Endothelial cell of umbilical vein (primary cell): Measurements from ENCODE around the gene CERKL.

Source experiments
- CTCF ChIP-seq, 2 donors: IDR thresholded peaks; 1 replicate in 1 of 2; 2 replicates in 1 of 2; pipeline ENCODE4 v1.5.1; 2011; ENCODE audit warnings: low read length in 2 of 2, mild to moderate bottlenecking in 2 of 2, moderate library complexity in 2 of 2, control low read depth in 1 of 2, inconsistent platforms in 1 of 2, low read depth in 1 of 2; ENCODE audit not compliant: insufficient read depth in 1 of 2; ENCODE audit errors: extremely low read depth in 1 of 2
- EZH2 ChIP-seq: IDR thresholded peaks from 2 replicates; pipeline ENCODE4 v1.6.1; 2012; ENCODE audit warnings: borderline replicate concordance, low read depth, mild to moderate bottlenecking, moderate library complexity, low read length, inconsistent platforms; ENCODE audit not compliant: severe bottlenecking
- GATA2 ChIP-seq: IDR thresholded peaks from 2 replicates; pipeline ENCODE4 v1.7.0; 2011; ENCODE audit warnings: low read depth, mild to moderate bottlenecking, moderate library complexity, mixed read lengths, low read length; ENCODE audit not compliant: insufficient read length, insufficient read depth
- POLR2A ChIP-seq: IDR thresholded peaks from 2 replicates; pipeline ENCODE4 v1.6.1; 2012; ENCODE audit warnings: low read depth, mild to moderate bottlenecking, control low read depth, low read length
- POLR2AphosphoS5 ChIP-seq: IDR thresholded peaks from 2 replicates; pipeline ENCODE4 v1.6.1; 2012; ENCODE audit warnings: low read depth, mild to moderate bottlenecking, control low read depth, low read length, moderate library complexity; ENCODE audit not compliant: insufficient read depth

GRCh38 chr2:181542170-181542569 lies 114.7 kb downstream of the CERKL start:
- no peak for TF ChIP-seq CTCF (IDR thresholded peaks at IDR 0.05; ENCODE audit: extremely low read depth in 1 of 2, insufficient read depth in 1 of 2, low read depth in 1 of 2, low read length in 2 of 2)
- TF ChIP-seq GATA2: no peak
- no peak for TF ChIP-seq POLR2AphosphoS5
- no peak for TF ChIP-seq EZH2
- TF ChIP-seq POLR2A: no peak
